EL (cell line): ENCODE measurements around the gene KBTBD8.

Experiments used
- DNase-seq: peaks from one replicate; pipeline ENCODE4 v3.0.0-alpha.2; 2016

Gene KBTBD8

DNA sequence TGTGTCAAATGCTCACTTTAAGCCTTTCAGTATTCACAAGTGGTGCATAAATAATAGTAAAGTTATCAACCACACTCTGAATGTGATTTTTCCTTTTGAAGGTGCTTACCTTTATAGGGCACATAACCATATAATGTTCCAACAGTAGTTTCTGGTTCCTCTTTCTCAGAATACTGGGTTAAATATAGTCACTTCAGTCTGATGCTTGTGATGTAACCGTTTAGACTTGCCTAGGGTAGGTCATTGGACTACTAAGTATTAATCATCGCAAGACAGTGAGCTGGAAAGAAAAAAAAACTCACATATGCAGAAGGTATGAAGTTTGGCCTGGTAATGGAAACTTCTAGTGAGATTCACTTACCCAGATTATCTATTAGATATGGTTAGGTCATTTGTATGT is 1.9 kb downstream of the KBTBD8 start:
- peak; percentile 50 for DNase-seq

DNA sequence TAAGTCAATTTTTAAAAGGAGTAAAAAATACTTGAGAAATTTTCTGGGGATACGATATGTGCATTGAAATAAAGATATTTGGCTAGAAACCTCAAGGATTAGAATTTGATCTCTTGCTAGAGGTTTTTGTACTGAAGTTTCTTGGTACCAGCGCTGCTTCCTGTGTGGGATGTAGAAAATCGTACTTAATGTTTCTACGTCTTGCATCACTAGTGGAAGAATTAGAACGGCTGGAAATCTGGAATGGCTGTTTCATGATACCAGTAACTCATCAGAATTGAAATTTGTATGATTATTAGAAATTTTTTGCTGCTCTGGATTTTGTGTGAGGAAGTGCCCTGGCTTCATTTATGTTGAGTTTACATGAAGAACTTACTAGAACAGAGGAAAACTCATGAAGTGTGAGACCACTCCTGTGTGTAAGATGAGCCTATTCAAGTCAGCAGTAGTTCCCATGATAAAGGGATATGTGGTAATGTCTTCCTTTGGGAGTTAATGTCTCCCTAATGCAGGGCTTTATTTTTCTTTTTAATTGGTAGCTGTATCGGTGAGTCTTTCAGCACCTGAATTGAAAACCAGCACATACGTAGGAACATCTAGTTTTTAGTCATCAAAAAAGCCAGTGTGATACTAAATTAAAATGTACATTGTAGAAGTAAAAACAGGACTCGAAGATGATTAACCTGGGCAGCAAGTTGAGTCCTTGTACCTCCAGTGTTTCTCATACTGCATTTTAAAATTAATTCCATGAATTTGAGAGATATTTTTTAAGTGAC is 3.2 kb downstream of the KBTBD8 start:
- DNase-seq, result no peak

DNA sequence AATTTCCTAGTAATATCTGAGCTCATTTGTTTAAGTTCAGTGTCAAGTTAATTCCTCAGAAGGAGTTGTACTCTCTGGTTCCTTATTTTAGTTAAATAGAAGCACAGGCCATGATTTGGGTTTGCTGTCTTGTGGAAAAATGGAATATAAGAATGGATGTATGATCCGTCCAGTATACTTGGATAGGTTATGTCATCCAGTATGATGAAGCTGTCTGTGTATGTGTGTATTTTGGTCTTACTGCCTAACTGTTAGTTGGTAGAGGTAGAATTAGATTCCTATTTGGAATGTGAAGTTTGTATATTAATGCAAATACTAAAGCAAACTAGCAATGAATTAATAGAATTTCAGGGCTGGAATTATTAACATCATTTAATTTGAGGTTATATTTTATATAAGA is 7.9 kb downstream of the KBTBD8 start:
- no peak for DNase-seq

DNA sequence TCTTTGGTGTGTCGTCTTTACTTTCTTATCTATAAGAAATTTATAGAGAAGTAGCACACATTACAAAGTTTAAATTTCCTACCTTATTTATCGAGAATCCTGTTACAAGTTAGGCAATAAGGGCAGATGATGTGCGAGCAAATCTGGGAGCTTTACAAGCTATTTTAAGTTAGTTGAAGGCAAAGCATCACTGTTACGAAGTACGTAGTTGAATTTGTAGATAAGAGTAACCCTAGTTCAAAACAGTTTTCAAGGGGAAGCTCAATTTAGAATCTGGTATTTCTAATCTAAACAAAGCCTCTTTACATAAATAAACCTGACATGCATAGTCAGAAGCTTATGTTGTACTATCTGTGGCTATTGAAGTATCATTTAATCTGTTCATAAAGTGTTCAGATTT is 8.4 kb downstream of the KBTBD8 start:
- peak; percentile 18 for DNase-seq

DNA sequence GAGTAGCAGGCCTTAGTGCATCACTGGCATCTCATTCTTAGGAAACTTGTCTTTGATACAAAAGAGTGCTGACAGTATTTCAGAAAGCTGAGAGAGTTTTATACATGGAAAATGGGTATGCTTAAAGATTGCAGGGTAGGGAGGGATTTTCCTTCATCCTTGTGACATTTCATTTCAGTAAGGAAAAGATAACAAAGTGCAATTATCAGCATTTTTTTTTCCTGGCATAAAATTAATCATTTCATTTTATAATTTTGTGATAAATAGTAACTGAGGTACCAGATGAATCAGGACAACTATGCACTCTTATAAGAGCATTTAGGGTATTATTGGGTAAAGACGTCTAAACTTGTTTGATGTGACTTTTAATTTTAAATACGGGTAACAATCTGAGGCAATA is 10.3 kb downstream of the KBTBD8 start:
- no peak for DNase-seq

DNA sequence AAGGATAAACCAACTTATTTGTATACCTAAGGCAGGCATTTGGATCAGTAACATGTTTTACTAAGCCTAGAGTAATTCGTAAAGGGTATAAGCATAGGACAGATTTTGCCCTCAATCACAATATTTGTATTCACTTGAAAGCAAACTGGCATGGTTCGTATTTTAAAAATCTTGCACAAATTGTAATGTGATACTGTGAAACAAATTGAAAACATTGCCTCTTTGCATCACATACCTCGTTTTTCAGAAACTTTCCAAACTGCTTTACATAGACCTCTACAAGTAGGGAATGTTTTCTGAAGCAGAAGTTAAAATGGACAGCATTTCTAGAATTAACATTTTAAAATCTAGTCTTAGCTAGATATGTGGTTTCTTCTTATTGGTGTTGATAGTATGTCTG is 11.6 kb downstream of the KBTBD8 start:
- no peak for DNase-seq

DNA sequence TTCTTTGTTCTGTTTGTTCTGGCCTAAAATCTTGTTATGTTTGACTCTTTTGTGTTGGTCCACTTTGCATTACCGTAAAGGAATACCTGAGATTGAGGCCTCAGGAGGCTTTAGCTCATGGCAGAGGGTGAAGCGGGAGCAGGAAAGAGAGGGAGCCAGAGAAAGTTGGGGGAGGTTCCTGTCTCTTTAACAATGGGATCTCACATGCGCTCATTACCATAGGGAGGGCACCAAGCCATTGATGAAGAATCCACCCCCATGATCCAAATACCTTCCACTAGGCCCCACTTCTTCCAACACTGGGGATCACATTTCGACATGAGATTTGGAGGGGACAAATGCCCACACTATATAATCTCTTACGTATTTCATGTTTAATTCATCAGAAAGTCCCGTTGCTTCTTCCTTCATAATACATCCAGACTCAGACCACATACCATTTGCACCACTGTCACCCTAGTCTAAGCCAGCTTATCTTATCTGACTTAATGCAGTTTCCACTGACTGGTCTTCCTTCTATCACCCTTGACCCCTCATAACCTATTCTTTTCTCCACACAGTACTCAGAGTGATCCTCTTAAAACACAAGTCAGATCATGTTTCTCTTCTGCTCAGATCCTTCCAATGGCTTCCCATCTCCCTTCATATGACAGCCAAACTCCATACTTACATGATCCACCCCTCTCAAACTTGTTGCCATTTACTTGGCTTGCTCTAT is 13.5 kb downstream of the KBTBD8 start:
- no peak for DNase-seq

DNA sequence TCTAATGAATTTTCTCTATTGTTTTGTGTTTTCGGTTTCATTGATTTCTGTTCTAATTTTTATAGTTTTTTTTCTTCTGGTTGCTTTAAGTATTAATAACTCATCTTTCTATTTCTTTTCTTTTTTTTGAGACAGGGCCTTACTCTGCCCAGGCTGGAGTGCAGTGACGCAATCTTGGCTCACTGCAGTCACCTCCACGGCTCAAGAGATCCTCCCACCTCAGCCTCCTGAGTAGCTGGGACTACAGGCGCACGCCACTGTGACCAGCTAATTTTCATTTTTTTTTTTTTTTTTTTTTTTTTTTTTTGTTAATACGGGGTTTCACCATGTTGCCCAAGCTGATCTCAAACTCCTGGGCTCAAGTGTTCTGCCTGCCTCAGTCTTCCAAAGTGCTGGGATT is 14.5 kb downstream of the KBTBD8 start:
- no peak for DNase-seq

DNA sequence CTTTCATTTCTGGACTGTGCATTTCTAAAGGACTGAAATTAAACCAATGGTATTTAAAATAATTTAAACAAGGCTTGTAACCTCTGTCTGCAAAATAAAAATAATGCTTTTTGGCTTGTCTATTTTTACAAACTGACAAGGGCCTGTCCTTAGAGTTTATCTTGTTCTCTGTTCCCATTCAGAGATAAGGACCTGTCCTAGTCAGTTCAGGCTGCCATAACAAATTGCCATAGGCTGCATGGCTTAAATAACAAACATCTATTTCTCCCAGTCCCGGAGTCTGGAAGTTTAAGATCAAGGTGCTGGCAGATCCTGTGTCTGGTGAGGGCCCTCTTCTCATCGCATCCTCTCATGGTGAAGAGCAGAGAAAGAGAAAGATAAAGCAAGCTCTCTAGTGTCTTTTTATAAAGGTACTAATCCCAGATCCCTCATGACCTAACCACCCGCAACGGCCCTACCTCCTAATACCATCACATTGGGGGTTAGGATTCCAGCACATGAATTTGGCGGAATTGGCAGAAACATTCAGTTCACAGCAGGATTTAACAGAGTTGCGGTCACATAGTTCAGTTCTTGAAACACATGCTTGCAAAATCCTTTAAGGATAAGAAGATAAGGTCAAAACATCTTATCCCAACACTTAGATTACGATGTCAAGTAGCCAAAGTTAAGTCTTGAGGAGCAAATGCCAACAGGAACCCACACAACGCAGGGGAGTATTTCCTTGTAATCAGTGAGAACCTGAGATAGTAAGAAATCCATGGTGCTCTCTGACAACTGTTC is 17.8 kb downstream of the KBTBD8 start:
- DNase-seq, result no peak

DNA sequence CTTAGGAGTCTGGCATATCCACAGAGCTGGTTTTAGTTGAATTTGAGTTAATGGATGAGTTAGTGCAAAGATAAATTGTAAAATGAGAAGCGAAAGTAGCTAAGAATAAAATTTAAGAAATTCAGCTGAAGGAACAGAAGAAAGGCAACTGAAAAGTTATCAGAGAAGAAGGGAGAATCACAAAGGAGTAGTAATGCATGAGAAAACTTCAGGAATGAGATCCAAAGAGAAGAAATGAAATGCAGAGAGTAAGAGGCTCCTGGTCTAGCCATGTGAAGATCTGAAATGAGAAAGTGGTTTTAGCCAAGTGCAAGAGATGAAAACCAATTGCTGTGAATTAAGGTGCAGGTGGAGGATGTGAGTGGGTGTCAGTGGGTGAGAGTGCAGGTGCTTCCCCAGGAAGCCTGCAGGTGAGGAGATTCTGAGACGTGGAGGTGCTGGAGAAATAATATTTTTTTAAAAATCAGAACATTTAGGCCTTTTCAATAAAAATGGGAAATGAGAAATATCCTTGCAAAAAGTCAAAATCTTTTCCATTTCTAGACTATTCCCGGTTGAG is 18.5 kb downstream of the KBTBD8 start:
- DNase-seq, result no peak

DNA sequence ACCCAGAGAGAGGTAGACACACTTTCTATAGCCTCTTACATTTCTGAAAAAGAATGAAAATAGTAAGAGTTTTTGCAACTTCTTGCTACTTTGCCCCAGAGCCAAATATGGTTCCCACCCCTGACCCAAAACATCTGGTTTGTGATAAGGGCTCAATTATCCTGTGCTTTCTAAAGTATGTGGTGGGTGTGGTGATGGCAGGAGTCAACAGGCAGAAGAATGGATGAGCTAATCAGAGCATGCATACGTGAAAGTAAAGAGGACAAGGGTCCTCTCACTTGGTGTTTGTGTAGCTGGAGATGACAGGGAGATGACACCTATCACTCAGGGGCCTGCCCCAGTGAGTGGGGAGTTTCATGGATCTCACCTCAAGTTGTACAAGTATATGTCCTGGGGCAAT is 19.1 kb downstream of the KBTBD8 start:
- no peak for DNase-seq

DNA sequence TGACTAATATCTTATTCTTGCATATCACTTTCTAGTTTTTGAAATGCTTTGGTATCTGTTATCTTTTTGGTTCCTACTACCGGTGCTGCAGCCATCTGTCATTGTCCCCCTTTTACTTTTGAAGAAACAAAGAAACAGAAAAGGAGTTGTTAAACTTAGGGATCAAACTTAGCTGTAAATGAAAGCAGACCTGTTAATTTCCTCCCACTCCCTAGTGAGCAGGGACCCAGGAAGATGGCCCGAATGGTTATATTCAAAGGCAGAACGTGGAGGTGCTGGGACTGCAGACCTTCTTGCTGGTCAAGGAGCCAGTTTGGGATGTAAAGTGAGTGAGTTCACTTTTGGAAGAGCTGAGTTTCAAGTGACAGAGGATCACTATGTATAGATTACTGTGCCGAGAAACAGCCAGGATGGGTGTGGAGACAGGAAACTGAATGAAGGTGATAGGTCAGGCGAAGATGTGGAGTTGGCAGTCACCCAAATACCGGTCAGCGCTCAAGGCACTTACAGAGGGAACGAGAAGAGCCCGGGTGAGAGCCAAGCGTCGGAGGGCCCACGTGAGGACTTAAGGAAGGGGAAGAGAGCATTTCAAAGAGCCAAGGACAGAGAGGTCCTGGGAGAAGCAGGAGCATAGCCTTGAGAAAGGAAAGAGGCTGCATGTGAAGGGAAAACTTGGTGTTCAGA is 20.1 kb downstream of the KBTBD8 start:
- no peak for DNase-seq

DNA sequence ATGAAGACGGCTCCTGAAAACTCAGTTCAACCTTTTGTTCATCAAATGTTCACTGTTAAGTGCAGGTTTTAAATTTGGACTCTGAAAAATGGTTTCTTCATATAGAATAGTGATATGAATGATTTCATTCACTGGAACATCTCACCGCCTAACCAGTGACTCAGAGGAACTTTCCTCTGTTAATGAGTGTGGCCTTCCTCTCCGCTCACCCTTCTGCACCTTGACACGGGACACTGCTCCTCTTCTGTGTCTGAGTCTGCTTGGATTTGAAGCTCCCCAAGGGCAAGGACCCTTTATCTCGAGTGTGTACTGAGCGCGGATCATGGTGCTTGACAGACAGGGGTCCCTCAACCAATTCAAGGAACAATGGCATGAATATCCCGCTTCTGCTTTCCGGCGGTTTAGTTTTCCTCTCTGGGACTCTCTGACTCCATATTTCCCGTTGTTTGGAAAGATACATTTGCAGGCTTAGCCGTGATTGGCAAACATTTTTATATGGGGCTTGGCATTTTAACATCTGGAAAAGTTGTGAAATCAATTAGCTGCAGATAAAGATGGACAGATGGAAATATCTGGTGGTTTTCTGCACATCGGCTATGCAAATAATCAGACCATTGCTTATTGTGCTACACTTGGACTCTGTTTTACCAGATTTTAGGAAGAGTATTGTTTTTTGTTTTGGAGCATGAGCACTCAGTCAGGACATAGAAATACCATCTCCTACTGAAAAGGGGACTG is 20.9 kb downstream of the KBTBD8 start:
- DNase-seq, result no peak

DNA sequence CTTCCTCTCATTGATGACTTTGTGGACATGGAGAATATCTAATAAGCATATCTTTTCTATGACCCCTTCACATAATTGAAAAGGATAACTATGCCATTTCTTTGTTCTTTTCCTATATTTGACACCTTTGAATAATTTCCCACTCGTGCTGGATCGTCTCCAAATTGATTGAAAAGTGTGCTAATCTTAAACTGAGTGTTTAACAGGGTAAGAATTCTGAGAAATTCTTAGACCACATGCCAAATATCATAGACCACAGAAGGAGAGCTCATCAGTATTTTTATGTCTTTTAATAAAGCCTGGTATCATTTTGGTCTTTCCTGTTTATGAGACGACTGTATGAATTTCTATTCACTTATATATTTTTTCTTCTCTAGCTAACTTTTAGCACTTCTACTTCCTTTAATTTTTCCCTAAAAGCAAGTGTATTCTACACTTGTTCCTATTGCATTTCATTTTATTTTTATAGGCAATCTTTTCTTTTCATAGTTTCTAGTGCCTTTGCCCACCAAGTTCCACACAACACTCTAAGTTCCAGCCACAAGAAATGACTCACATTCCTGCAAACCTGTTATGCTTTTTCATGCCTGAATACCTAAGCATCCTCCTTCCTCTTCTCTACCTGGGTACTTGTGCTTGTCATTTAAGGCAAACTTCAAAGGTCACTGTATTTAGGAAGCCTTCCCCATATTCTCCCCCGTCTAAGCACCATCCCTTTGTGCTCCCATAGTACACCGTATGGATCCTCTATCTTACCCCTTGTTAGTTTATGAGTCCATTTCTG is 30.1 kb downstream of the KBTBD8 start:
- DNase-seq, result no peak

DNA sequence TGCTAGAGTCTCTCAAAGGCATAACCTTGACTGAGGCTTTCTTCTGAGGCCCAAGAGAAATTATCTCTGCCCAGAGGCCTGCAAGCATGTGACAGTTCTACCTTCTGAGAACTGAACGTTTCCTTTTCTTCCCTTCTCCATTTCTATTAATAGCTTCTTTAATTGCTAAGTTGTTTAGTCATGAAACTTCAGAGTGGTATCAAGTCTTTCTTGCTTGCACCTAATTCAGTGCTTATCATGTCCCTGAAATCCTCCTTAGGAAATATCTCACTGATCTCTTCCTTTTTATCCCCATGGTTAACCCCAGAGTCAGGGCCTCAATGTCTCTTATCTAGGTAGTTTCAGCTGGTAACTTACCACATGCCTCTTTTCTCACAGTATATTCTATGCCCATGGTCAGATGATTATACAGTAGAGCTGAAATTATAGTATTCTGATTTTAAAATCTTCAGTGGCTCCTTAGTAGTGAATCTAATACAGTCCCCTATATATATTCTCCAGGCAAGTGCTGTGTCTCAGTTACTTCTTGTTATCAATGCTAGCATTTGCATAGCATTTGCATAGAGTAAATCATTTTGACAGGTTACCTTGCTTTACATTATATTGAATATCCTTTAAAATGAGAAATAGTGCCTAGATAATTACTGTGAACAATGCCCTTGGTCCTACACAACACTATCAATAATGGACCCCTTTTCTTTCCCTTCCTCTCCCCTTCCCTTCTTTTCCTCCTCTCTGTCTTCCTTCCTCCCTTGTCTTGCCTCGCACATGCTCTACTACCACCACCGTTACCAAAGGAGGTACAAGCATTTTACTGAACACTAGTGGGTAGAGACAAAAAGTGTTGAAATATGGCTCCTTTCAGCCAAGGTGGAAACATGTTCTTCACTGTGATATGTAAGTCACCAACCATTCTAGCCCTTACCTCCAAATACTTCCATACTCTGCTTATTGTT is 33.0 kb downstream of the KBTBD8 start:
- no peak for DNase-seq

DNA sequence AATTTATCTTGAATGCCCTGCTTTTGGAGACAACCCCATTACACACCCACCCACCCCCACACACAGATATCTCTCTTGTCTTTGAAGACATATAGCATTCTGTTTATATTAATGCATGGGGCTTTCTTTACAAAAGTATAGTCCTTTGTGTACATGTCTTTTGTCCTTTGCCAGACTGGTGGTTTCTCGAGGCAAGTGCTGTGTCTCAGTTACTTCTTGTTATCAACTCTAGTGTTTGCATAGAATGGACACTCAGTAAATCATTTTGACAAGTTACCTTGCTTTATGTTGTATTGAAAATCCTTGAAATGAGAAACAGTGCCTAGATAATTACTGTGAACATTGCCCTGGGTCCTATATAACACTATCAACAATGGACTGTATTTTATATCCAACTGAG is 33.9 kb downstream of the KBTBD8 start:
- DNase-seq, result no peak

DNA sequence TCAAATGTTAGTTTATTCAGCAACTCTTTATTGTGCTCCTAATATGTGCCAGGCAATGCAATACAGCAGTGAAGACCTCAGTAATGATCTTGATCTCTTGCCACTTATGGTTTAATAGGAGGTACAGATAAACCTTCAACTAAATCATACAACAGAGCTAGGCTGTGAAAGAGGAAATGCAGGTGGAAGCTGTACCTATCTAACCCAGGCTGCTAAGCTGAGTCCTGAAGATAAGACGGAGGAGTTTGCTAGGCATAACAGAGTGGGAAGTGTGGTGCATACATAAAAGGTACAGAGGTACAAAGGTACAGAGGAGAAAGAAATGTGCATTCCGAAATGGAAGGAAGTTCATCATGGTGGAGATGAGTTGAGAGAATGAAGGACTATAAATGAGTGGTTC is 35.0 kb downstream of the KBTBD8 start:
- DNase-seq, result no peak

DNA sequence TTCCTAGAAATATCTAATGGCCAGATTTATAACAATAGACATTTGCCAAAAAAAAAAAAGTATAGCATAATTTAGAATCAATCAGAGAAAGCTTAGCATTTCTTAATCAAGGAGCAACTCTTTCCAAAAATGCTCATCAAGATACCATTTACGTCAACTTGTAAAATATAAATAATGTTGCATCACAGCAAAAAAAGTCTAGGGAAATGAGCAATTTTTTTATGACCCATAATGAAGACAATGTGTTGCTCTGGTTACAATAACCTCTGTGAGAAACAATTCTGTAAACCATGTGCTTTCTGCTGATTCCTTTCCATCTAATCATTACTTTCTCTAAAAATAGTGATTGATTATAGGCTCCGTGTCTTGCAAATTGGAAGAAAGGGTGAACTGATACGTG is 36.3 kb downstream of the KBTBD8 start:
- DNase-seq, result no peak

DNA sequence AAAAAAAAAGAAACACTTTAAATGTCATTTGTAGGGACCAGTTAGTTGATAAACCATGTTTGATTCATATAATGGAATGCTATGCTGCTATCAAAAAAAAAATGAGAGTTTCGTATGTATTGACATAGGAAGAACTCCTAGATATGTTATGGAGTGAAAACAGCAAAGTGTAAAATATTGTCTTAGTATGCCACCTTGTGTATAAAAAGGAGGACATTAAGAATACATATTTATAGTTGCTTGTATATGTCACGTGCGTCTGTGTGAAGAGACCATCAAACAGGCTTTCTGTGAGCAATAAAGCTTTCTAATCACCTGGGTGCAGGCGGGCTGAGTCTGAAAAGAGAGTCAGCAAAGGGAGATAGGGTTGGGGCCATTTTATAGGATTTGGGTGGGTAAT is 39.5 kb downstream of the KBTBD8 start:
- no peak for DNase-seq

DNA sequence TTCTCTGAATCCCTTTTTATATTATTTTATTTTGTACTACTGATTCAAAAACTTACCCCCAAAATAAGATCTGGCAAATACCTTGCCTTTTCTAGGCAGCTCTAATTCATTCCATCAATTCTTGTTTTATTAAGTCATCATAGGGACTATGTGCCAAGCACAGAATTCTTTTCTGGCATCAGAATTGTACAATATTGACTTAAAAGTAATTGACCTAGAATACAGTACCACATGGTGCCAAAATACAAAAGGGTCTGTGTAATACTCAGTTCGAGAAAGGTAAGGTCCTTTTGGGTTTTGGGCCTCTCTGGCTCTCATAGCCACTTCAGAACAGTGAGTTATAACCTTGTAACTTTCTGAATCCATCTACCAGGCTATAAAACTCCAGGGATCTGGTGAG is 46.2 kb downstream of the KBTBD8 start:
- DNase-seq, result peak; percentile 4
